A673 (cell line): Measurements from ENCODE around the gene SCNN1G. TPM values are rescaled to one million over a fixed set of nuclear protein-coding genes. Genes with fewer than 3 reads are reported as not detected.
"Not testable (repeated sequence)": the region's sequence is repeated elsewhere in the genome, so short reads cannot be mapped to it uniquely, and the experiment has no call there.

Experiments used
- BruUV-seq: library from RNA; stranded (reverse); fragments of 400-500 nt; replicated peaks from 2 replicates; lab custom pipeline; 2021; lab: Mats Ljungman, UMichigan
- CTCF ChIA-PET: fragments of 300-600 bp; sonication (Branson Sonifier 250); formaldehyde crosslinking; loops from one replicate; lab custom pipeline; 2022; ENCODE audit warnings: antibody characterized with exemption; lab: Charles Lee
- POLR2A ChIA-PET: fragments of 300-600 bp; sonication (Branson Sonifier 250); formaldehyde crosslinking; loops from one replicate; lab custom pipeline; 2022; ENCODE audit warnings: antibody characterized with exemption; ENCODE audit not compliant: low non-redundant PET; lab: Charles Lee
- DNase-seq: peaks from one replicate; pipeline ENCODE4 v3.0.0-alpha.2; 2015; ENCODE audit warnings: low spot score
- H3K27ac ChIP-seq: fragments of 200-600 bp; sonication (generic); 2 replicates; pipeline ENCODE4 v1.5.1; 2016; ENCODE audit warnings: mixed run types, low read depth, mild to moderate bottlenecking, mixed read lengths, antibody characterized with exemption, low read length; ENCODE audit not compliant: poor library complexity, severe bottlenecking
- H3K27me3 ChIP-seq: fragments of 200-600 bp; sonication (generic); replicated peaks from 2 replicates; pipeline ENCODE4 v1.6.1; 2017; ENCODE audit warnings: mixed run types, low read depth, mild to moderate bottlenecking, mixed read lengths, antibody characterized with exemption, low read length; ENCODE audit not compliant: insufficient read depth, poor library complexity
- H3K36me3 ChIP-seq: fragments of 200-600 bp; sonication (generic); 2 replicates; pipeline ENCODE4 v1.6.1; 2016; ENCODE audit warnings: mixed run types, mild to moderate bottlenecking, mixed read lengths, antibody characterized with exemption, low read length; ENCODE audit not compliant: insufficient read depth, poor library complexity, severe bottlenecking
- H3K4me1 ChIP-seq: fragments of 200-600 bp; sonication (generic); 2 replicates; pipeline ENCODE4 v1.6.1; 2017; ENCODE audit warnings: mixed run types, mild to moderate bottlenecking, mixed read lengths, antibody characterized with exemption, low read length; ENCODE audit not compliant: insufficient read depth, poor library complexity, severe bottlenecking
- H3K4me3 ChIP-seq: fragments of 200-600 bp; sonication (generic); 2 replicates; pipeline ENCODE4 v1.5.1; 2016; ENCODE audit warnings: low read depth, mixed run types, mild to moderate bottlenecking, mixed read lengths, low read length; ENCODE audit not compliant: poor library complexity, severe bottlenecking
- H3K9me3 ChIP-seq: fragments of 200-600 bp; sonication (generic); 2 replicates; pipeline ENCODE4 v1.6.1; 2016; ENCODE audit warnings: mixed run types, low read depth, mild to moderate bottlenecking, mixed read lengths, antibody characterized with exemption, low read length; ENCODE audit not compliant: poor library complexity, severe bottlenecking
- EZH2 ChIP-seq: fragments of 200-600 bp; sonication (generic); IDR thresholded peaks from 2 replicates; pipeline ENCODE4 v1.6.1; 2017; ENCODE audit warnings: borderline replicate concordance, low read depth, mild to moderate bottlenecking, mixed read lengths, antibody characterized with exemption, low read length; ENCODE audit not compliant: poor library complexity, severe bottlenecking
- intact Hi-C: fragments of 100-400 bp; cut with micrococcal nuclease; formaldehyde crosslinking; loops from one replicate; pipeline ENCODE4 v1.10.0; 2022; ENCODE audit not compliant: unreplicated experiment
- total RNA-seq: library from RNA; stranded (reverse); gene quantifications from 2 replicates; pipeline ENCODE4 v1.2.3, GENCODE V29; 2021
- TF ChIP-seq, protein P1 (sequence below): fragments of 300-800, 200-600 bp; sonication (generic); conservative IDR thresholded peaks from 2 replicates; pipeline ENCODE4 v1.5.1; 2017; ENCODE audit warnings: low read depth, mild to moderate bottlenecking, antibody characterized with exemption, low read length, moderate library complexity, mixed read lengths

Gene SCNN1G
- total RNA-seq, 1 experiment from 2014 or later = 22.3 TPM

DNA sequence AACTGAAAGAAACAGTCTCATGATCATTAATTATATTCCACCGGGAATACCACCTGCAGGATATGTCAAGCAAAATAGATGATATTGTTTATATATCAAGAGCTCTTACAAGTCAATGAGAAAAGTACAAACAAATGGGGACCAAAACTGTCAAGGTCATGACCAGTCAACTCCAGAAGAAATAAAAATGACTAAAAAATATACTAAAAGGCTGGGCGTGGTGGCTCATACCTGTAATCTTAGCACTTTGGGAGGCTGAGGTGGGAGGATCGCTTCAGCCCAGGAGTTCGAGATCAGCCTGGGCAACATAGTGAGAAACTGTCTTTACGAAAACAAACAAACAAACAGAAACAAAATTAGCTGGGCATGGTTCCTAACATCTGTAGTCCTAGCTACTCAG lies 69.8 kb downstream of the SCNN1G start:
- no peak for DNase-seq
- intact Hi-C loops = no loop called here
- H3K27ac ChIP-seq = no peak overlapping the region
- H3K4me3 ChIP-seq = no peak overlapping the region
- no peaks in the 10 kb centered on the region for H3K27me3 ChIP-seq
- TF ChIP-seq EZH2 = no peak
- TF ChIP-seq, protein P1, sequence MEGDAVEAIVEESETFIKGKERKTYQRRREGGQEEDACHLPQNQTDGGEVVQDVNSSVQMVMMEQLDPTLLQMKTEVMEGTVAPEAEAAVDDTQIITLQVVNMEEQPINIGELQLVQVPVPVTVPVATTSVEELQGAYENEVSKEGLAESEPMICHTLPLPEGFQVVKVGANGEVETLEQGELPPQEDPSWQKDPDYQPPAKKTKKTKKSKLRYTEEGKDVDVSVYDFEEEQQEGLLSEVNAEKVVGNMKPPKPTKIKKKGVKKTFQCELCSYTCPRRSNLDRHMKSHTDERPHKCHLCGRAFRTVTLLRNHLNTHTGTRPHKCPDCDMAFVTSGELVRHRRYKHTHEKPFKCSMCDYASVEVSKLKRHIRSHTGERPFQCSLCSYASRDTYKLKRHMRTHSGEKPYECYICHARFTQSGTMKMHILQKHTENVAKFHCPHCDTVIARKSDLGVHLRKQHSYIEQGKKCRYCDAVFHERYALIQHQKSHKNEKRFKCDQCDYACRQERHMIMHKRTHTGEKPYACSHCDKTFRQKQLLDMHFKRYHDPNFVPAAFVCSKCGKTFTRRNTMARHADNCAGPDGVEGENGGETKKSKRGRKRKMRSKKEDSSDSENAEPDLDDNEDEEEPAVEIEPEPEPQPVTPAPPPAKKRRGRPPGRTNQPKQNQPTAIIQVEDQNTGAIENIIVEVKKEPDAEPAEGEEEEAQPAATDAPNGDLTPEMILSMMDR = no peak
- no TSS peak for BruUV-seq
- H3K4me1 ChIP-seq = no peaks in the 10 kb centered on the region
- H3K9me3 ChIP-seq = no peaks in the 10 kb centered on the region
- ChIA-PET POLR2A (no interaction called here), CTCF (interaction anchor here (0.6 kb wide), 1 partner anchor 1602 kb away, joined by 4 read pairs; no protein-coding TSS in a partner anchor)
- no peaks in the 10 kb centered on the region for H3K36me3 ChIP-seq

DNA sequence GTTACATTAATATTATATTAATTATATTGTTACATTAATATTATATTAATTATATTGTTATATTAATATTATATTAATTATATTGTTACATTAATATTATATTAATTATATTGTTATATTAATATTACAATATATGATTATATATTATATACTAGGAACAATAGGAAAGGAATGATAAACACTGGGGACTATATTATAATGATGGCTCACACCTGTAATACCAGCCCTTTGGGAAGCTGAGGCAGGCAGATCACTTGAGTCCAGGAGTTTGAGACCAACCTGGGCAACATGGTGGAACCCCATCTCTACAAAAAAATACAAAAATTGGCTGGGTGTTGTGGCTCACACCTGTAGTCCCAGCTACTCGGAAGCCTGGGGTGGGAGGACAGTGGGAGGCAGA lies 71.1 kb downstream of the SCNN1G start:
- BruUV-seq, H3K27ac ChIP-seq, H3K4me1 ChIP-seq, H3K36me3 ChIP-seq, POLR2A ChIA-PET, intact Hi-C loops, H3K9me3 ChIP-seq, DNase-seq, H3K4me3 ChIP-seq, H3K27me3 ChIP-seq: not testable (repeated sequence)
- CTCF ChIA-PET = interaction anchor here (0.5 kb wide), 1 partner anchor 178 kb away, joined by 4 read pairs; no protein-coding TSS in a partner anchor

DNA sequence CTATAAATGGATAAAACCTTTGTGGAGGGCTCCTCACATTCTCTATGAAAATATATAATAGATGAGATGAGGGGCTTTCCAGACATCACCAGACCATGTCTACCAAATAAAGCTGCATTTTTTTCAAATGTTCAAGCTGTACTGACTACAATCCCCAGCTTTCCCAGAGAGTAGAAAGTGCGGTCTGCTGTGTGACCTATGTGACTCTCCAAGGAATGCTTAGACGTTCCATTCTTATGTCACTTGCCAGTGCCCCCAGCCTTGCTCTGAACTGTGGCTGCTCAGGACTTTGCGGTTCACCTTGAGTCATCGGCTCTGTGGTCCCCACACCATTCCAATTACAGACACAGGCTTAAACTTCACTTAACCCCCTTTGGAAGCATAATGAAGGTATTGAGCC lies 71.8 kb downstream of the SCNN1G start:
- no peak overlapping the region for H3K4me3 ChIP-seq
- H3K27ac ChIP-seq = no peak overlapping the region
- H3K27me3 ChIP-seq = no peaks in the 10 kb centered on the region
- DNase-seq = no peak
- ChIA-PET POLR2A (no interaction called here), CTCF (interaction anchor here (0.5 kb wide), 1 partner anchor 178 kb away, joined by 4 read pairs; no protein-coding TSS in a partner anchor)
- H3K36me3 ChIP-seq = no peaks in the 10 kb centered on the region
- no peaks in the 10 kb centered on the region for H3K9me3 ChIP-seq
- H3K4me1 ChIP-seq = no peaks in the 10 kb centered on the region
- BruUV-seq = no TSS peak
- TF ChIP-seq, protein P1 = no peak
- TF ChIP-seq EZH2 = no peak
- intact Hi-C loops = no loop called here

DNA sequence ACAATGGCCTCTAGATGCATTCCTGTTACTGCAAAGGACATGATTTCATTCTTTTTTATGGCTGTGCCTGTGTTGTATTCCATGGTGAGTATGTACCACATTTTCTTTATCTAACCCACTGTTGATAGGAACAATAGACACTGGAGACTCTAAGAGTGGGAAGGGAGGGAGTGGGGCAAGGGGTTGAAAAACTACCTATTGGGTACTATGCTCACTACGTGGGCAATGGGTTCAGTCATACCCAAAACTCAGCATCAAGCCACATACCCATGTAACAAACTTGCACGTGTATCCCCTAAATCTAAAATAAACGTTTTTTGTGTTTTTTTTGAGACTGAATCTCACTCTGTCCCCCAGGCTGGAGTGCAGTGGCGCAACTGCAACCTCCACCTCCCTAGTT lies 72.5 kb downstream of the SCNN1G start:
- DNase-seq = no peak
- ChIA-PET CTCF (no interaction called here), POLR2A (no interaction called here)
- Histone ChIP-seq H3K36me3 (no peaks in the 10 kb centered on the region), H3K27me3 (no peaks in the 10 kb centered on the region), H3K27ac (no peak overlapping the region), H3K4me3 (no peak overlapping the region), H3K4me1 (no peaks in the 10 kb centered on the region), H3K9me3 (no peaks in the 10 kb centered on the region)
- intact Hi-C loops = no loop called here
- TF ChIP-seq EZH2 = no peak
- TF ChIP-seq, protein P1 = no peak
- BruUV-seq = no TSS peak
